ENCODE results near the gene ACAP2.

GRCh38 chr3:195255571-195256501 lies 187.0 kb downstream of the ACAP2 start:
- no peak for TF ChIP-seq CTCF (IDR thresholded peaks at IDR 0.05)
- no peak for TF ChIP-seq POLR2A (IDR thresholded peaks at IDR 0.05)

Data from tibial nerve (tissue), 3 donors.